ENCODE results near the gene KIT.

KIT gene

GRCh38 chr4:54780149-54780495 is 122.4 kb downstream of the KIT start:
- TF ChIP-seq GATA3 (IDR thresholded peaks at IDR 0.05; ENCODE audit: low read depth, low read length) (no peak), GATA2 (IDR thresholded peaks at IDR 0.05; ENCODE audit: low read depth, low read length) (no peak)

GRCh38 chr4:54781756-54782155 is 124.0 kb downstream of the KIT start:
- no peak for TF ChIP-seq GATA3 (IDR thresholded peaks at IDR 0.05; ENCODE audit: low read depth, low read length)
- no peak for TF ChIP-seq GATA2 (IDR thresholded peaks at IDR 0.05; ENCODE audit: low read depth, low read length)

- TF ChIP-seq GATA2 (IDR thresholded peaks at IDR 0.05; ENCODE audit: low read depth, low read length) = no peak
- no peak for TF ChIP-seq GATA3 (IDR thresholded peaks at IDR 0.05; ENCODE audit: low read depth, low read length)
These were observed 125.8 kb downstream of the KIT start for GRCh38 chr4:54783402-54784110.

- TF ChIP-seq GATA3 (IDR thresholded peaks at IDR 0.05; ENCODE audit: low read depth, low read length) (no peak), GATA2 (IDR thresholded peaks at IDR 0.05; ENCODE audit: low read depth, low read length) (no peak)
These were observed 126.5 kb downstream of the KIT start for GRCh38 chr4:54784161-54784671.
